PFSK-1 (cell line): Measurements from ENCODE around the gene PKN2.

Experiments
- POLR2AphosphoS5 ChIP-seq: IDR thresholded peaks from 2 replicates; pipeline ENCODE4 v1.6.1; 2012; ENCODE audit warnings: low read depth, mild to moderate bottlenecking, control low read depth, low read length, moderate library complexity
- REST ChIP-seq, 2 experiments: IDR thresholded peaks; 2 replicates each; pipeline versions ENCODE4 v1.6.1 to v1.8.0; 2011 to 2012; ENCODE audit warnings: low read depth in 2 of 2, low read length in 2 of 2, control low read depth in 1 of 2, inconsistent platforms in 1 of 2, mild to moderate bottlenecking in 1 of 2, moderate library complexity in 1 of 2; ENCODE audit not compliant: insufficient read depth in 1 of 2
- TAF1 ChIP-seq: IDR thresholded peaks from 2 replicates; pipeline ENCODE4 v1.6.1; 2012; ENCODE audit warnings: low read length, control low read depth, borderline replicate concordance; ENCODE audit not compliant: insufficient read depth

- no peak for TF ChIP-seq POLR2AphosphoS5
- no peak for TF ChIP-seq REST (IDR thresholded peaks at IDR 0.05; ENCODE audit: insufficient read depth in 1 of 2, low read depth in 2 of 2, low read length in 2 of 2)
- no peak for TF ChIP-seq TAF1
Measured at GRCh38 chr1:88646476-88647248, 37.4 kb upstream of the PKN2 start.
